ENCODE measurements around the gene GINS2. TPM values are rescaled to one million over a fixed set of nuclear protein-coding genes. Genes with fewer than 3 reads are reported as not detected.

GINS2 gene
- total RNA-seq, 2 donors from 2014 or later, result 1.2 to 2.4 TPM

DNA sequence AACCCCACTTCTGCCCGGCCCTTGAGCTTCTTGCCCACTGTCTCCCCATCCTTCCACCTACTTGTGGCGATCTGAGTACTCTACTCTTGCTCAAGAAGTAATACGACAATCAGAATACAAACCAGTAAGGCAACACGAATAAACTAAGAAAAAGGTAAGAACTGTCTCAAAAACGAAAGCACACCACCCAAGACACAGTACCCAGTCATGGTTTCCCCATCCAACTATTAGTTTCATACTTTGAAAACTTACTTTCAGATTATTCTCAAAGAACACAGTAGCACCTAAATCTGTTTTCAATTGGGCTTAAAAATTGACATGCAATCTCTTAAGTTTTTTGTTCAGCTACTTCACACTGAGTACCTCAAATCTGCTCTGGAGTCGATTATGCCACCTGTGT is 13.9 kb downstream of the GINS2 start:
- ATAC-seq (no peak), DNase-seq (no peak)
- intact Hi-C loops (cut with DNase I), result no loop called here

DNA sequence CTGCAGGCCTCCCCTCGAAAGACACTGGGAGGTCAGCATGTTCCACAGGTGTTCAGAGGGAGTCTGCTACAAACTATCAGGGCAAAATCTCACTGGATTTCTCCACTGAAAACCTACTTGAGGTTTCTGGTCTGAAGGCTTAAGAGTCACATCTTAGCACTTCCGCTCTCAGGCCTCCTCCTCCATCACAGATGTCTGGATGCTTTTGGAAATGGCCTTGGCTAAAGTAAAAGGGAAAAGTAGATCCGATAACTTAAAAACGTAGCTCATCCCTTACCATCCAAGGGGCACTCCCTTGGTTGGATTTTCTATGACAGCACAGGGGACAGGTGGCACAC is 14.4 kb downstream of the GINS2 start:
- intact Hi-C loops (cut with DNase I), result no loop called here
- ATAC-seq (no peak), DNase-seq (no peak)

GRCh38 chr16:85673529-85674417 is 15.0 kb downstream of the GINS2 start:
- DNase-seq, result peak; percentile 82
- intact Hi-C loops (cut with DNase I), result no loop called here

DNA sequence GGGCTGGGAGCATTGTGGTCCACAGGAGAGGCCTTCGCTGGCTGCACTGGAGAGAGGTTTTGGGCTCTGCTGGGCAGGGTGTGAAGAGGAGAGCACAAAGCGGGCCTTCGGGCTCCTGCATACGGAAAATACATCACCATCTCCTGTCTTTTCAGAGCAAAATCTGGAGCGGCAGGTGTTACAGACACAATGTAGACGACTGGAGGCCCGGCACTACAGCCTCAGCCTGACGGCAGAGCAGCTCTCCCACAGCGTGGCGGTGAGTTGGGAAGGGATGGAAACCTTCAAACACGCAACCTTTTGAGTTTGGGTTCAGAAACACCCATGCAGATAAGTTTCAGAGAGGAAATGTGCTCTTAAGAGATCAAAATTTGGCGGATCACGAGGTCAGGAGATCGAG is 17.9 kb downstream of the GINS2 start:
- intact Hi-C loops (cut with DNase I), result no loop called here
- DNase-seq, result no peak

More at GRCh38 chr16:85673529-85674417, 15.0 kb downstream of the GINS2 start:
- ATAC-seq, result peak; percentile 92 to 93

DNA sequence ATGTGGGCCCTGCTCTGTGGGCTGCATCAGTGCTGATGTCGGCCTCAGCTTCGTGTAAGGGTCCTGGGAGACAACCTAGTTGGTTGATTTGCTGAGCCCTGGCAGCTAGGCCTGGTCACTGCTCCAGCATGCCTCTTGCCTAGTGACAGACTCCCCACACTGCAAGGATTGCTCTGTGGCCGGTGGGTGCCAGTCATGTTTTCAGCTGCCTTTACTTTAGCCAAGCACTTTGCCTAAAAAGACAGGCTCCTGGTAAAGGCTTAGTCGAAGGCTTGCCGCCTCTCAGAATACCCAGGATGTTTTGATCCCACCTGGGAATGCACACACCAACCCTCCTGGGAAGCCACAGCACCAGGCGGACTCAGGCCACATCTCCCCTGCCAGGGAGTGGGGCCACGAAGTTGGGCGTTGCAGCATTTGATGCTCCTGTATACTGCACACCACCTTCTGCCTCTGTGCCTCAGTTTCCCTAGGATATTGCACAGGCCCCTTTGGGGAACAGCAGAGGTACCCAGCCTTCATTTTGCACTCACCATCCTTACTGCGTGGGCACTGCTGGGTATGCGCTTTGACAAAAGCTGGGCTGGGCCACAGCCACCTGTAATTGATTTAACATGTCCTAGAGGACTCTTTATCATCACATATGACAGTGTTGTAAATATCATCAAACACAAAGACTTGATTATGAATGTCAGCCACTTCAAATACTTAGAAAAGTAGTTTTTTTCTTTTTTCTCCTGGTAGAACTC is 19.9 kb downstream of the GINS2 start:
- DNase-seq (no peak), ATAC-seq (no peak)
- intact Hi-C loops (cut with DNase I), result no loop called here

More for the DNA sequence above, 17.9 kb downstream of the GINS2 start:
- no peak for ATAC-seq

- peak; percentile 1 for DNase-seq
- no peak for ATAC-seq
- intact Hi-C loops (cut with DNase I), result no loop called here
Observed at GRCh38 chr16:85667841-85668413, 20.8 kb downstream of the GINS2 start.

GRCh38 chr16:85667261-85667660 is 21.5 kb downstream of the GINS2 start:
- DNase-seq (no peak), ATAC-seq (no peak)
- intact Hi-C loops (cut with DNase I), result no loop called here

DNA sequence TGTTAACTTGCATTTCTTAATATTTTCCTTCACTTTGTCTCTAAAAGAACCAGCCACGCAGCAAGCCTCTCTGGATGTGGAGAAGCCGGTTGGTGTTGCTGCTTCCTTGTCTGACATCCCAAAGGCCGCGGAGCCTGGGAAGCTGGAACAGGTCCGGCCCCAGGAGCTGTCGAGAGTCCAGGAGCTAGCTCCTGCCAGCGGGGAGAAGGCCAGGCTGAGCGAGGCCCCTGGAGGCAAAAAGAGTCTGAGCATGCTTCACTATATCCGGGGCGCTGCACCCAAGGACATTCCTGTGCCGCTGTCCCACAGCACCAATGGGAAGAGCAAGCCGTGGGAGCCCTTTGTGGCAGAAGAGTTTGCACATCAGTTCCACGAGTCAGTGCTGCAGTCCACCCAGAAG is 22.8 kb downstream of the GINS2 start:
- ATAC-seq (no peak), DNase-seq (peak; percentile 14)
- intact Hi-C loops (cut with DNase I), result no loop called here

DNA sequence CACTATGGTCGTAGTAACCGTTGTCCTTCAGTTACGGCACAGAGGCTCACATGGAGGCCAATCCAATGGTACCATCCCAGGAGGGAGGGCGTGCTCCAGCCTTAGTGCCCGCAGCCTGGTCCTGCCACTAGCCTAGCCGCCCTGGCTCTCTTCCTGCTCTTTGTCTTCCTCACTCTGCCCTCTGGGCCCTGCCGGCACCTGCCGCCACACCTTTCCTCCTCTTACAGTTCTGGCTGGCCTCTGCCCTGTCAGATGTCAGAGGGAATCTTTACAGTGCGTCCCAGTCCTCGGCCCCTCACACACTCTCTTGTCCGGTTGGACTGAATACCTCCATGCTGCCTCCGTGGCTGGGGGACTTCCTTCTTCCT is 23.4 kb downstream of the GINS2 start:
- DNase-seq (peak; percentile 4), ATAC-seq (no peak)
- intact Hi-C loops (cut with DNase I), result no loop called here

GRCh38 chr16:85664580-85665372 is 24.0 kb downstream of the GINS2 start:
- ATAC-seq (no peak), DNase-seq (peak; percentile 11)
- intact Hi-C loops (cut with DNase I), result no loop called here

DNA sequence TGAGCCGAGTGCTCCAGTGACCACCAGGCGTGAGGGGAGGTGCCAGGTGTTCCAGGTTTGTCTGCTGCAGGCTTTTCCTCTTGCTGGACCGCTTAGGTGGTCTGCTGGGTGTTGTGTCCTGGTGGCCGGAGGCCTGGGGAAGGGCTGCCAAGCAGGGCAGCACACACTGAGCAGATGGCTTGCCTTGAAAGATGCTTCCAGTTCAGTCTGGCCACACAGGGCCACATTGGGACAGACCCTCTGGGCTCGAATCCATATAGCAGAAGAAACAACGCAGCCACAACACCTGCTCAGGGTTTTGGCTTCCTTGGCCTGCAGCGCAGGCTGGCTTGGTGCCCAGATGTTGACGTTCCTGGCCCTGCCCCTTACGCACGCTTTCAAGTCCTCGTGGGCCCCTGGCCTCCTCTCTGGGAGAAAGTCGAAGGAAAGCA is 24.8 kb downstream of the GINS2 start:
- peak; percentile 22 for DNase-seq
- intact Hi-C loops (cut with DNase I), result no loop called here
- peak; percentile 7 to 16 for ATAC-seq

DNA sequence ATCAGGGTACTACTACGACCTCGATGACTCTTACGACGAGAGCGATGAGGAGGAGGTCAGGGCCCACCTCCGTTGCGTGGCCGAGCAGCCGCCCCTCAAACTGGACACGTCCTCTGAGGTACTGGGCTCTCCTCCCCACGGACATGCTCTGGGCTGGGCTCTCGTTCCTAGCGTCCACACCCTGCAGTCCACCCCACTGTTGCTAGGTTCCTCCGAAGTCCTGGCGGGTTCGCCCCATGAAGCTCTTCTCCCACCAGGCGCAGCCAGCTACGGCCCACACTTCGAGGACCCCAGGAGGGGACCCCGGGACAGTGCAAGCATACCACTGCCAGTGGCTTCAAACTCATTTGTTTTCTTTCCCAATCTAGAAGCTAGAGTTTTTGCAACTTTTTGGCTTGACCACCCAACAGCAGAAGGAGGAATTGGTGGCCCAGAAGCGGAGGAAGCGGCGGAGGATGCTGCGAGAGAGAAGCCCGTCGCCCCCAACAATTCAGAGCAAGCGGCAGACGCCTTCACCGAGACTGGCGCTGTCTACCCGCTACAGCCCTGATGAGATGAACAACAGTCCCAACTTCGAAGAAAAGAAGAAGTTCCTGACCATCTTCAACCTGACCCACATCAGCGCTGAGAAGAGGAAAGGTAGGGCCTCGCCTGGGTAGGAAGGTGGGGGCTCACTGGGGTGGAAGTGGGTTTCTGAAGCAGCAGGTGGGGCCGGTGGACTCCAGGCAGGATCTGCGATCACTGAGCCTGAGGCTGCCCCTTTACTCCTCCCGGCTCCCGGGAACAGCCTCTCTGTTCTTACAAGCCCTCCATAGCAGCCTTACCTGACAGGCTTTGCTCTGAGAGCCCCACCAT is 25.6 kb downstream of the GINS2 start:
- DNase-seq, result peak; percentile 10
- no peak for ATAC-seq
- intact Hi-C loops (cut with DNase I), result no loop called here

DNA sequence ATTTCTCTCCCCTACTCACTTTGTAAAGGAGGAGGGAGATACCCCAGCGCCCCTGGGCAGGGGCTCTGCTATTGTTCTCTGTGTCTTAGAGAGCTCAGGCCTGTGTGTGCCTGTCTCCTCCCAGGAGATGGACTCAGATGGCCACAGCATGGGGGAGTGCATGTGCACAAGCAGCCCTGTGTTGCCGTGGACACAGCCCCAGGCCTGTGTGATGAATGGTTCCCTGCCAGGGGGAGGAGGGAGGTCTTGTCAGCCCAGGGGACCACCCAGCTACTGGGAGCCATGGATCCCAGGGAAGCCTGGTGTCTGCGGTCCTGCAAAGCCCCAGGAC is 26.3 kb downstream of the GINS2 start:
- DNase-seq, result peak; percentile 4
- intact Hi-C loops (cut with DNase I), result no loop called here
- ATAC-seq, result no peak

GRCh38 chr16:85661740-85662481 is 26.8 kb downstream of the GINS2 start:
- ATAC-seq (no peak), DNase-seq (peak; percentile 17)
- intact Hi-C loops (cut with DNase I), result no loop called here

- DNase-seq, result peak; percentile 22
Observed at GRCh38 chr16:85660843-85661739, 27.7 kb downstream of the GINS2 start.

DNA sequence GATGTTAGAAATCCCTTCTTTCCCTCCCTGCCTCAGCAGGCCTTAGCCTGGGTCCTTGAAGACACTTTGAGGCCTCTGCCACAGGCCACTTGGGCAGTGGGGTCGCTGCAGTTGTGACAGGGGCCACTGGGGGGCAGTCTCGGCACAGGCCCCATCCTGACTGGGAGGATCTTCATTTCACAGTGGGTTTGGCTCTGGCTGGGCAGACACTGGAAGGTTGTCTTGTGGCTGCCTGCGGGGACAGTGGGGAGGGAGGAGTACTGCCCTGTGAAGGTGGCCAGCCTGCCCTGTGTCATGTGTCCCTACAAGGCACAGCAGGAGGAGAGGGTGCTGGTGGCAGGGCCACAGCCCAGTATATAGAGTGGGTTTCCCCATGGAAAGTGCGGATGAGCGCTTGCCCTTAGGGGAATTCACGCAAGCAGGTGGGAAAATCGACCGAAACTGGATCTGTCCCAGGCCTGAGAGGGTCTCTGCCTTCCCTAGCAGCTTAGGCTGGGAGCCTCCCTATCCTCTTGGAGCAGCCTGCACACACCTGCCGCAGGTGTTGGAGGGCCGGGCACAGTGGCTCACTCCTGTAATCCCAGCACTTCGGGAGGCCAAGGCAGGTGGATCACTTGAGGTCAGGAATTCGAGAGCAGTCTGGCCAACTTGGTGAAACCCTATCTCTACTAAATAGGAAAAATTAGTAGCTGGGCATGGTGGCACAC is 28.8 kb downstream of the GINS2 start:
- ATAC-seq, result peak; percentile 75 to 76
- DNase-seq, result peak; percentile 71
- intact Hi-C loops (cut with DNase I), result no loop called here

More at GRCh38 chr16:85660843-85661739, 27.7 kb downstream of the GINS2 start:
- intact Hi-C loops (cut with DNase I), result no loop called here
- no peak for ATAC-seq
